Prostate gland (tissue), 2 donors: Measurements from ENCODE around the gene MYO9A.

ENCODE experiments used
- CTCF ChIP-seq, 4 experiments: fragments of 200-600 bp in 2 of 4; fragments of 450-650 bp in 2 of 4; sonication (generic) in 2 of 4; IDR thresholded peaks; 1 replicate in 3 of 4; 2 replicates in 1 of 4; pipeline ENCODE4 v1.5.1; 2016 to 2019; ENCODE audit warnings: antibody characterized with exemption in 4 of 4, mild to moderate bottlenecking in 2 of 4, moderate library complexity in 2 of 4
- POLR2A ChIP-seq: fragments of 450-650 bp; IDR thresholded peaks from one replicate; pipeline ENCODE4 v1.6.1; 2016; ENCODE audit warnings: antibody characterized with exemption, mild to moderate bottlenecking
- POLR2AphosphoS5 ChIP-seq: sonication (generic); formaldehyde crosslinking; IDR thresholded peaks from one replicate; pipeline ENCODE4 v1.6.1; 2017; ENCODE audit warnings: antibody characterized with exemption

GRCh38 chr15:72112805-72113204 lies 5.1 kb downstream of the MYO9A start:
- TF ChIP-seq CTCF (IDR thresholded peaks at IDR 0.05) (no peak), POLR2A (no peak), POLR2AphosphoS5 (no peak)
